ENCODE data around the gene SHISAL2B.

Gene SHISAL2B

DNA sequence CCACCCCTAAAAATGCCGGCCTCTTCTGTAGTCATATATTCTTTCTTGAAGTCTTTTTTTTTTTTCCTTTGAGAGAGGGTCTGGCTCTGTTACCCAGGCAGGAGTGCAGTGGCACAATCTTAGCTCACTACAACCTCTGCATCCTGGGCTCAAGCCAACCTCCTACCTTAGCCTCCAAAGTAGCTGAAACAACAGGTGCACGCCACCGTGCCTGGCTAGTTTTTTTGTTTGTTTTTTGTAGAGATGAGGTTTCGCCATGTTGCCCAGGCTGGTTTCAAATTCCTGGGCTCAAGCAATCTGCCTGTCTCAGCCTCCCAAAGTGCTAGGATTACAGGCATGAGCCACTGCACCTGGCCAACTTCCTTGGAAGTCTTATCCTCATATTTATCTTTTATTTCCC, 59.1 kb downstream of the SHISAL2B start:
- H3F3A ChIP-seq (ENCODE audit: insufficient read depth, low read length) = no peaks in the 10 kb centered on the region
- H3K4me3 ChIP-seq (ENCODE audit: low read length) = no peak overlapping the region
- no peaks in the 10 kb centered on the region for H3K36me3 ChIP-seq (replicated peaks; ENCODE audit: insufficient read depth, low read length)
- no peak for DNase-seq
- no peaks in the 10 kb centered on the region for H3K27me3 ChIP-seq (replicated peaks; ENCODE audit: insufficient read depth, low read length)
- H3K4me2 ChIP-seq (ENCODE audit: low read depth, low read length) = no peak overlapping the region
- no peak overlapping the region for H3K27ac ChIP-seq (ENCODE audit: low read length)
- H3K9me3 ChIP-seq (replicated peaks; ENCODE audit: insufficient read depth, low read length) = no peaks in the 10 kb centered on the region
- no peaks in the 10 kb centered on the region for H4K20me1 ChIP-seq (ENCODE audit: insufficient read depth, low read length)
- H2AFZ ChIP-seq (ENCODE audit: low read length) = no peak overlapping the region
- H3K9ac ChIP-seq (ENCODE audit: low read length) = no peak overlapping the region
- H3K79me2 ChIP-seq (ENCODE audit: low read length) = peaks cover 1% of the 10 kb centered on the region
- H3K9me2 ChIP-seq (replicated peaks; ENCODE audit: insufficient read depth, low read length) = no peaks in the 10 kb centered on the region
- no peak for TF ChIP-seq EZH2 (optimal IDR thresholded peaks at IDR 0.05; ENCODE audit: low read depth, low read length)
- no peak for TF ChIP-seq EZH2phosphoT487 (IDR thresholded peaks at IDR 0.05; ENCODE audit: low read length)
- TF ChIP-seq, protein P1, sequence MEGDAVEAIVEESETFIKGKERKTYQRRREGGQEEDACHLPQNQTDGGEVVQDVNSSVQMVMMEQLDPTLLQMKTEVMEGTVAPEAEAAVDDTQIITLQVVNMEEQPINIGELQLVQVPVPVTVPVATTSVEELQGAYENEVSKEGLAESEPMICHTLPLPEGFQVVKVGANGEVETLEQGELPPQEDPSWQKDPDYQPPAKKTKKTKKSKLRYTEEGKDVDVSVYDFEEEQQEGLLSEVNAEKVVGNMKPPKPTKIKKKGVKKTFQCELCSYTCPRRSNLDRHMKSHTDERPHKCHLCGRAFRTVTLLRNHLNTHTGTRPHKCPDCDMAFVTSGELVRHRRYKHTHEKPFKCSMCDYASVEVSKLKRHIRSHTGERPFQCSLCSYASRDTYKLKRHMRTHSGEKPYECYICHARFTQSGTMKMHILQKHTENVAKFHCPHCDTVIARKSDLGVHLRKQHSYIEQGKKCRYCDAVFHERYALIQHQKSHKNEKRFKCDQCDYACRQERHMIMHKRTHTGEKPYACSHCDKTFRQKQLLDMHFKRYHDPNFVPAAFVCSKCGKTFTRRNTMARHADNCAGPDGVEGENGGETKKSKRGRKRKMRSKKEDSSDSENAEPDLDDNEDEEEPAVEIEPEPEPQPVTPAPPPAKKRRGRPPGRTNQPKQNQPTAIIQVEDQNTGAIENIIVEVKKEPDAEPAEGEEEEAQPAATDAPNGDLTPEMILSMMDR (IDR thresholded peaks at IDR 0.05; ENCODE audit: low read length) = no peak
- H3K4me1 ChIP-seq (ENCODE audit: low read length) = no peaks in the 10 kb centered on the region

DNA sequence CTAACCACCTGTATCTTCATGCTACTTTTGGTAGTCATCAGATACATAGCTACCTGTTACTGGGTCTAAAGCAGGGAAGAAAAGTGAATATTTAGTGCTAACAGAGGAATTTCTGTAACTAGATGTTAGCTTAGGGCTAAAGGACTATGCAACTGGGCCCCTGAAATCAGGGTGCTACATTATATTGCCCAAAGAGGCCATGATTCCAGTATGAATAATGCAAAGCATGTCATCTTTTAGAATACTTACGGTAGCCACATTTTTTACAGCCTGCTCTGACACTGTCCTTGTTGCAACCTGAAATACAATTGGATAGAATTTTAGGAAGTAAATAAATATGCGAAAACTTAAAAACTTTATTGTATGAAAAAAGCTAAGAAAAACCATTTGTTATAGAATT, 63.8 kb downstream of the SHISAL2B start:
- Histone ChIP-seq H3F3A (ENCODE audit: insufficient read depth, low read length) (no peaks in the 10 kb centered on the region), H3K9ac (ENCODE audit: low read length) (no peak overlapping the region), H3K4me1 (ENCODE audit: low read length) (0 out of 2 replicates have a peak, but pooled peaks cover 3% of the 10 kb centered on the region), H3K27me3 (replicated peaks; ENCODE audit: insufficient read depth, low read length) (no peaks in the 10 kb centered on the region), H3K4me3 (ENCODE audit: low read length) (no peak overlapping the region), H3K79me2 (ENCODE audit: low read length) (peaks cover 36% of the 10 kb centered on the region), H3K4me2 (ENCODE audit: low read depth, low read length) (no peak overlapping the region), H3K9me2 (replicated peaks; ENCODE audit: insufficient read depth, low read length) (no peaks in the 10 kb centered on the region), H4K20me1 (ENCODE audit: insufficient read depth, low read length) (no peaks in the 10 kb centered on the region), H3K27ac (ENCODE audit: low read length) (no peak overlapping the region), H3K36me3 (replicated peaks; ENCODE audit: insufficient read depth, low read length) (no peaks in the 10 kb centered on the region), H2AFZ (ENCODE audit: low read length) (no peak overlapping the region), H3K9me3 (replicated peaks; ENCODE audit: insufficient read depth, low read length) (no peaks in the 10 kb centered on the region)
- TF ChIP-seq EZH2phosphoT487 (IDR thresholded peaks at IDR 0.05; ENCODE audit: low read length) (no peak), EZH2 (optimal IDR thresholded peaks at IDR 0.05; ENCODE audit: low read depth, low read length) (no peak)
- TF ChIP-seq, protein P1 (IDR thresholded peaks at IDR 0.05; ENCODE audit: low read length) = no peak
- no peak for DNase-seq

DNA sequence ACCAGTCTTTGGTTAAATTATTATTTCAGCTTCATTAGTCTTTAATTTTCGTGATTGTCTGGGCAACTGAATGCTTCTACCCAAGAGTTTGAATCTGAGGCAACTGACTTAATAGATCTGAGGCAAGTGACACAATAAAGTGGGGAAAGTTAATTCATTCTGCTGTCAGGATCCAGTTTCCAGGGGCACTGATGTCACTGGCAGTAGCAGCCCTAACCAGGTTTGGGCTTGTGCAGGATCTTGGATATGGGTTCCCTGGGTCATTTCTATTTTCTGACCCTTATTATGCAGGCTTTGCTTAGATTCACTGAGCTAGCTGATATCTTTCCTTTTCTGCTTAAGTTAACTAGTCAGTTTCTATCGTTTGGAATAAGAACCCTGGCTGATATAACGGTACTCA, 68.6 kb downstream of the SHISAL2B start:
- Histone ChIP-seq H3K4me2 (ENCODE audit: low read depth, low read length) (no peak overlapping the region), H3F3A (ENCODE audit: insufficient read depth, low read length) (no peaks in the 10 kb centered on the region), H4K20me1 (ENCODE audit: insufficient read depth, low read length) (no peaks in the 10 kb centered on the region), H3K36me3 (replicated peaks; ENCODE audit: insufficient read depth, low read length) (no peaks in the 10 kb centered on the region; the same call in 1 of the 2 replicates), H3K4me1 (ENCODE audit: low read length) (0 out of 2 replicates have a peak, but pooled peaks cover 3% of the 10 kb centered on the region), H3K27ac (ENCODE audit: low read length) (no peak overlapping the region), H3K4me3 (ENCODE audit: low read length) (no peak overlapping the region), H2AFZ (ENCODE audit: low read length) (no peak overlapping the region), H3K9ac (ENCODE audit: low read length) (no peak overlapping the region), H3K27me3 (replicated peaks; ENCODE audit: insufficient read depth, low read length) (no peaks in the 10 kb centered on the region), H3K9me3 (replicated peaks; ENCODE audit: insufficient read depth, low read length) (no peaks in the 10 kb centered on the region), H3K79me2 (ENCODE audit: low read length) (peaks cover 76% of the 10 kb centered on the region), H3K9me2 (replicated peaks; ENCODE audit: insufficient read depth, low read length) (no peaks in the 10 kb centered on the region)
- no peak for DNase-seq
- TF ChIP-seq EZH2phosphoT487 (IDR thresholded peaks at IDR 0.05; ENCODE audit: low read length) = no peak
- TF ChIP-seq, protein P1 (IDR thresholded peaks at IDR 0.05; ENCODE audit: low read length) = no peak
- no peak for TF ChIP-seq EZH2 (optimal IDR thresholded peaks at IDR 0.05; ENCODE audit: low read depth, low read length)

All from MM.1S (cell line).